Urinary bladder (tissue), 4 donors: ENCODE data around the gene IL3. TPM values are rescaled to one million over a fixed set of nuclear protein-coding genes. Genes with fewer than 3 reads are reported as not detected.

ENCODE experiments used
- DNase-seq: peaks from one replicate; pipeline ENCODE4 v3.0.0-alpha.2; 2015; ENCODE audit errors: extremely low spot score
- H3K27ac ChIP-seq: one replicate; pipeline ENCODE4 v1.5.1; 2013; ENCODE audit warnings: low read depth, mild to moderate bottlenecking, moderate library complexity
- H3K36me3 ChIP-seq: one replicate; pipeline ENCODE4 v1.6.1; 2013; ENCODE audit warnings: mild to moderate bottlenecking, moderate library complexity; ENCODE audit not compliant: insufficient read depth
- H3K4me1 ChIP-seq: one replicate; pipeline ENCODE4 v1.6.1; 2013; ENCODE audit warnings: mild to moderate bottlenecking, moderate library complexity; ENCODE audit not compliant: insufficient read depth
- H3K4me3 ChIP-seq: one replicate; pipeline ENCODE4 v1.5.1; 2013; ENCODE audit warnings: low read depth, low read length
- WGBS: extraction: QIAGEN DNeasy Blood & Tissue Kit; methylation state at CpG from one replicate; pipeline ENCODE4 v1.1.7; 2013; 5-methylcytosine and 5-hydroxymethylcytosine counted together
- polyA plus RNA-seq: library from polyadenylated mRNA; stranded (reverse); fragments of 200-250 nt; gene quantifications from one replicate; pipeline ENCODE4 v1.2.3, GENCODE V29; 2013
- total RNA-seq: library from RNA; depleted of rRNA; stranded (reverse); fragments of >200 nt; gene quantifications from one replicate; pipeline ENCODE4 v1.2.3, GENCODE V29; 2014
- donor health status: healthy with polysubstance abuse.
- donor health status: healthy.

The IL3 gene
- total and polyA plus RNA-seq, 2 donors, result not detected

GRCh38 chr5:132020568-132021339 lies 39.7 kb upstream of the IL3 start:
- H3K27ac ChIP-seq, result no peak overlapping the region
- H3K4me1 ChIP-seq, result no peaks in the 10 kb centered on the region
- 56% methylated on average over 6 of the region's 6 CpGs for WGBS
- no peak overlapping the region for H3K4me3 ChIP-seq
- no peaks in the 10 kb centered on the region for H3K36me3 ChIP-seq
- DNase-seq, result no peak

GRCh38 chr5:132021654-132022053 lies 38.8 kb upstream of the IL3 start:
- Histone ChIP-seq H3K36me3 (no peaks in the 10 kb centered on the region), H3K4me1 (no peaks in the 10 kb centered on the region), H3K4me3 (no peak overlapping the region), H3K27ac (no peak overlapping the region)
- DNase-seq, result no peak
- 53% methylated on average over 2 of the region's 2 CpGs for WGBS

- Histone ChIP-seq H3K4me1 (no peaks in the 10 kb centered on the region), H3K36me3 (no peaks in the 10 kb centered on the region), H3K4me3 (no peak overlapping the region), H3K27ac (no peak overlapping the region)
- DNase-seq, result no peak
- WGBS, result 78% methylated on average over 2 of the region's 2 CpGs
These were observed 37.7 kb upstream of the IL3 start for GRCh38 chr5:132022737-132023136.

GRCh38 chr5:132023258-132024116 lies 37.0 kb upstream of the IL3 start:
- H3K27ac ChIP-seq, result no peak overlapping the region
- WGBS, result 67% methylated on average over 5 of the region's 5 CpGs
- no peak overlapping the region for H3K4me3 ChIP-seq
- H3K36me3 ChIP-seq, result no peaks in the 10 kb centered on the region
- no peak for DNase-seq
- no peaks in the 10 kb centered on the region for H3K4me1 ChIP-seq

GRCh38 chr5:132024117-132024435 lies 36.4 kb upstream of the IL3 start:
- Histone ChIP-seq H3K4me3 (no peak overlapping the region), H3K27ac (no peak overlapping the region), H3K36me3 (no peaks in the 10 kb centered on the region), H3K4me1 (no peaks in the 10 kb centered on the region)
- 60% methylated on average over 4 of the region's 4 CpGs for WGBS
- no peak for DNase-seq

- no peak overlapping the region for H3K27ac ChIP-seq
- H3K4me3 ChIP-seq, result no peak overlapping the region
- no peak for DNase-seq
- no peaks in the 10 kb centered on the region for H3K36me3 ChIP-seq
- 65% methylated on average over 8 of the region's 8 CpGs for WGBS
- no peaks in the 10 kb centered on the region for H3K4me1 ChIP-seq
These were observed 35.6 kb upstream of the IL3 start for GRCh38 chr5:132024789-132025402.

- DNase-seq, result no peak
These were observed 35.0 kb upstream of the IL3 start for GRCh38 chr5:132025403-132025971.

GRCh38 chr5:132026516-132027008 lies 33.9 kb upstream of the IL3 start:
- no peak for DNase-seq
- H3K36me3 ChIP-seq, result no peaks in the 10 kb centered on the region
- H3K4me3 ChIP-seq, result no peak overlapping the region
- H3K4me1 ChIP-seq, result no peaks in the 10 kb centered on the region
- no peak overlapping the region for H3K27ac ChIP-seq
- WGBS, result 80% methylated on average over 5 of the region's 5 CpGs

More at GRCh38 chr5:132025403-132025971, 35.0 kb upstream of the IL3 start:
- no peaks in the 10 kb centered on the region for H3K36me3 ChIP-seq
- H3K4me3 ChIP-seq, result no peak overlapping the region
- H3K4me1 ChIP-seq, result no peaks in the 10 kb centered on the region
- WGBS, result 84% methylated on average over 7 of the region's 7 CpGs
- no peak overlapping the region for H3K27ac ChIP-seq

- WGBS, result 74% methylated on average over 2 of the region's 2 CpGs
- no peaks in the 10 kb centered on the region for H3K36me3 ChIP-seq
- H3K4me1 ChIP-seq, result no peaks in the 10 kb centered on the region
These were observed 33.4 kb upstream of the IL3 start for GRCh38 chr5:132027027-132027426.

GRCh38 chr5:132029609-132030330 lies 30.7 kb upstream of the IL3 start:
- H3K27ac ChIP-seq, result no peak overlapping the region
- no peaks in the 10 kb centered on the region for H3K4me1 ChIP-seq
- no peak for DNase-seq
- H3K4me3 ChIP-seq, result no peak overlapping the region
- no peaks in the 10 kb centered on the region for H3K36me3 ChIP-seq
- 81% methylated on average over 4 of the region's 4 CpGs for WGBS

More at GRCh38 chr5:132027027-132027426, 33.4 kb upstream of the IL3 start:
- Histone ChIP-seq H3K4me3 (no peak overlapping the region), H3K27ac (no peak overlapping the region)
- no peak for DNase-seq

GRCh38 chr5:132030610-132031009 lies 29.8 kb upstream of the IL3 start:
- no peaks in the 10 kb centered on the region for H3K4me1 ChIP-seq
- H3K36me3 ChIP-seq, result no peaks in the 10 kb centered on the region
- DNase-seq, result no peak
- no peak overlapping the region for H3K4me3 ChIP-seq
- H3K27ac ChIP-seq, result no peak overlapping the region
- WGBS, result 82% methylated on average over 2 of the region's 2 CpGs

- no peak overlapping the region for H3K27ac ChIP-seq
- DNase-seq, result no peak
- no peaks in the 10 kb centered on the region for H3K36me3 ChIP-seq
- H3K4me3 ChIP-seq, result no peak overlapping the region
- no peaks in the 10 kb centered on the region for H3K4me1 ChIP-seq
These were observed 28.3 kb upstream of the IL3 start for GRCh38 chr5:132032196-132032595.

- Histone ChIP-seq H3K36me3 (no peaks in the 10 kb centered on the region), H3K4me3 (no peak overlapping the region), H3K4me1 (no peaks in the 10 kb centered on the region), H3K27ac (no peak overlapping the region)
- DNase-seq, result no peak
- WGBS, result 61% methylated on average over 4 of the region's 4 CpGs
These were observed 27.3 kb upstream of the IL3 start for GRCh38 chr5:132033122-132033521.
